Ishikawa (cell line): ENCODE measurements around the gene ACSM5.

Experiments
- CEBPB ChIP-seq: IDR thresholded peaks from 2 replicates; pipeline ENCODE4 v1.6.1; 2012
- CREB1 ChIP-seq: IDR thresholded peaks from 2 replicates; pipeline ENCODE4 v1.6.1; 2012; ENCODE audit warnings: low read depth
- EGR1 ChIP-seq: IDR thresholded peaks from 2 replicates; pipeline ENCODE4 v1.6.1; 2012
- EP300 ChIP-seq: IDR thresholded peaks from 2 replicates; pipeline ENCODE4 v1.6.1; 2012; ENCODE audit warnings: borderline replicate concordance
- FOXM1 ChIP-seq: IDR thresholded peaks from 2 replicates; pipeline ENCODE4 v1.6.1; 2012; ENCODE audit warnings: low read depth, borderline replicate concordance
- MAX ChIP-seq: IDR thresholded peaks from 2 replicates; pipeline ENCODE4 v1.6.1; 2012
- NFIC ChIP-seq: IDR thresholded peaks from 2 replicates; pipeline ENCODE4 v1.6.1; 2012
- RAD21 ChIP-seq: IDR thresholded peaks from 2 replicates; pipeline ENCODE4 v1.6.1; 2012; ENCODE audit warnings: low read depth
- REST ChIP-seq: IDR thresholded peaks from 2 replicates; pipeline ENCODE4 v1.6.1; 2012; ENCODE audit warnings: low read depth, mild to moderate bottlenecking
- TAF1 ChIP-seq: IDR thresholded peaks from 2 replicates; pipeline ENCODE4 v1.6.1; 2012; ENCODE audit warnings: low read depth, mild to moderate bottlenecking
- TCF12 ChIP-seq: IDR thresholded peaks from 2 replicates; pipeline ENCODE4 v1.6.1; 2012; ENCODE audit warnings: low read depth
- TEAD4 ChIP-seq: IDR thresholded peaks from 2 replicates; pipeline ENCODE4 v1.6.1; 2012
- USF1 ChIP-seq: IDR thresholded peaks from 2 replicates; pipeline ENCODE4 v1.6.1; 2012
- YY1 ChIP-seq: IDR thresholded peaks from 2 replicates; pipeline ENCODE4 v1.6.1; 2012; ENCODE audit warnings: low read depth
- ZBTB7A ChIP-seq: IDR thresholded peaks from 2 replicates; pipeline ENCODE4 v1.6.1; 2012; ENCODE audit warnings: low read depth

ACSM5 gene

GRCh38 chr16:20401475-20402016, 7.8 kb upstream of the ACSM5 start:
- TF ChIP-seq EGR1 (no peak), ZBTB7A (no peak), TEAD4 (no peak), REST (no peak), NFIC (no peak), YY1 (no peak), FOXM1 (no peak), TAF1 (no peak), USF1 (no peak)

GRCh38 chr16:20402651-20403050, 6.7 kb upstream of the ACSM5 start:
- TF ChIP-seq FOXM1 (no peak), CREB1 (no peak), TCF12 (no peak), EGR1 (no peak), RAD21 (no peak), CEBPB (no peak), TEAD4 (no peak), USF1 (no peak), NFIC (no peak), TAF1 (no peak)

- no peak for TF ChIP-seq MAX
- no peak for TF ChIP-seq REST
- TF ChIP-seq TAF1: no peak
- no peak for TF ChIP-seq EP300
- TF ChIP-seq USF1: no peak
- TF ChIP-seq ZBTB7A: no peak
- no peak for TF ChIP-seq TCF12
- no peak for TF ChIP-seq CREB1
- TF ChIP-seq NFIC: no peak
- no peak for TF ChIP-seq TEAD4
- no peak for TF ChIP-seq RAD21
- no peak for TF ChIP-seq EGR1
- TF ChIP-seq CEBPB: no peak
Observed at GRCh38 chr16:20404637-20405036, 4.7 kb upstream of the ACSM5 start, which contains the start of gene PDILT. TSS of gene PDILT (minus strand) at chr16:20404737. CDS start at chr16:20399300, 5,437 bp downstream.

- TF ChIP-seq CREB1: no peak
- TF ChIP-seq REST: no peak
- TF ChIP-seq CEBPB: no peak
- no peak for TF ChIP-seq TEAD4
- TF ChIP-seq USF1: no peak
- no peak for TF ChIP-seq MAX
- no peak for TF ChIP-seq RAD21
- TF ChIP-seq TCF12: no peak
- TF ChIP-seq TAF1: no peak
- no peak for TF ChIP-seq FOXM1
- TF ChIP-seq EP300: no peak
- no peak for TF ChIP-seq EGR1
- TF ChIP-seq YY1: no peak
- TF ChIP-seq NFIC: no peak
- TF ChIP-seq ZBTB7A: no peak
Observed at GRCh38 chr16:20410121-20410723, 888 bp downstream of the ACSM5 start.
